ENCODE data around the gene OTULIN. TPM values are rescaled to one million over a fixed set of nuclear protein-coding genes. Genes with fewer than 3 reads are reported as not detected.
A peak's percentile ranks its signal among the peaks of the same experiment; 100 is the strongest.

Gene OTULIN
- total RNA-seq, 1 donor from 2014 or later: 36.3 TPM

- H3K4me3 Mint-ChIP-seq (ENCODE audit: unreplicated experiment): no peak overlapping the region
- peaks cover 11% of the 10 kb centered on the region for H3K4me1 Mint-ChIP-seq (ENCODE audit: low read depth)
- H3K27me3 Mint-ChIP-seq (ENCODE audit: low read depth): no peaks in the 10 kb centered on the region
- peak overlapping the region; percentile 78 for H3K27ac Mint-ChIP-seq (ENCODE audit: unreplicated experiment)
- TF ChIP-seq CTCF (IDR thresholded peaks at IDR 0.05): no peak
- H3K36me3 Mint-ChIP-seq (ENCODE audit: low read depth): peaks cover 35% of the 10 kb centered on the region
- DNase-seq (ENCODE audit: low spot score): no peak
- no peaks in the 10 kb centered on the region for H3K9me3 Mint-ChIP-seq (ENCODE audit: low read depth)
Observed at GRCh38 chr5:14706615-14707021, 42.1 kb downstream of the OTULIN start.

GRCh38 chr5:14707811-14708390 lies 43.4 kb downstream of the OTULIN start:
- H3K27me3 Mint-ChIP-seq (ENCODE audit: low read depth): no peaks in the 10 kb centered on the region
- DNase-seq (ENCODE audit: low spot score): no peak
- H3K36me3 Mint-ChIP-seq (ENCODE audit: low read depth): peaks cover 47% of the 10 kb centered on the region
- no peak overlapping the region for H3K27ac Mint-ChIP-seq (ENCODE audit: unreplicated experiment)
- H3K4me1 Mint-ChIP-seq (ENCODE audit: low read depth): peaks cover 11% of the 10 kb centered on the region
- no peak for TF ChIP-seq CTCF (IDR thresholded peaks at IDR 0.05)
- H3K9me3 Mint-ChIP-seq (ENCODE audit: low read depth): no peaks in the 10 kb centered on the region
- no peak overlapping the region for H3K4me3 Mint-ChIP-seq (ENCODE audit: unreplicated experiment)

GRCh38 chr5:14708551-14708950 lies 44.0 kb downstream of the OTULIN start:
- H3K27ac Mint-ChIP-seq (ENCODE audit: unreplicated experiment): no peak overlapping the region
- no peak for DNase-seq (ENCODE audit: low spot score)
- no peaks in the 10 kb centered on the region for H3K27me3 Mint-ChIP-seq (ENCODE audit: low read depth)
- H3K9me3 Mint-ChIP-seq (ENCODE audit: low read depth): no peaks in the 10 kb centered on the region
- peaks cover 11% of the 10 kb centered on the region for H3K4me1 Mint-ChIP-seq (ENCODE audit: low read depth)
- peaks cover 47% of the 10 kb centered on the region for H3K36me3 Mint-ChIP-seq (ENCODE audit: low read depth)
- H3K4me3 Mint-ChIP-seq (ENCODE audit: unreplicated experiment): no peak overlapping the region
- TF ChIP-seq CTCF (IDR thresholded peaks at IDR 0.05): no peak

GRCh38 chr5:14710313-14710994 lies 45.9 kb downstream of the OTULIN start:
- no peak for DNase-seq (ENCODE audit: low spot score)
- no peak for TF ChIP-seq CTCF (IDR thresholded peaks at IDR 0.05)
- Mint-ChIP-seq H3K9me3 (ENCODE audit: low read depth) (no peaks in the 10 kb centered on the region), H3K27me3 (ENCODE audit: low read depth) (no peaks in the 10 kb centered on the region), H3K4me3 (ENCODE audit: unreplicated experiment) (no peak overlapping the region), H3K4me1 (ENCODE audit: low read depth) (peaks cover 11% of the 10 kb centered on the region), H3K27ac (ENCODE audit: unreplicated experiment) (no peak overlapping the region), H3K36me3 (ENCODE audit: low read depth) (peaks cover 55% of the 10 kb centered on the region)

- no peak overlapping the region for H3K4me3 Mint-ChIP-seq (ENCODE audit: unreplicated experiment)
Observed at GRCh38 chr5:14712131-14712530, 47.6 kb downstream of the OTULIN start.

More at GRCh38 chr5:14712131-14712530, 47.6 kb downstream of the OTULIN start:
- Mint-ChIP-seq H3K36me3 (ENCODE audit: low read depth) (peaks cover 52% of the 10 kb centered on the region), H3K27me3 (ENCODE audit: low read depth) (no peaks in the 10 kb centered on the region), H3K4me1 (ENCODE audit: low read depth) (peaks cover under 1% of the 10 kb centered on the region), H3K9me3 (ENCODE audit: low read depth) (no peaks in the 10 kb centered on the region), H3K27ac (ENCODE audit: unreplicated experiment) (no peak overlapping the region)
- no peak for TF ChIP-seq CTCF (IDR thresholded peaks at IDR 0.05)
- DNase-seq (ENCODE audit: low spot score): no peak
